ENCODE measurements around the gene ITGA11. TPM values are rescaled to one million over a fixed set of nuclear protein-coding genes. Genes with fewer than 3 reads are reported as not detected.

The ITGA11 gene
- total and polyA plus RNA-seq, 2 experiments from 2014 or later: 0.03 to 0.40 TPM

DNA sequence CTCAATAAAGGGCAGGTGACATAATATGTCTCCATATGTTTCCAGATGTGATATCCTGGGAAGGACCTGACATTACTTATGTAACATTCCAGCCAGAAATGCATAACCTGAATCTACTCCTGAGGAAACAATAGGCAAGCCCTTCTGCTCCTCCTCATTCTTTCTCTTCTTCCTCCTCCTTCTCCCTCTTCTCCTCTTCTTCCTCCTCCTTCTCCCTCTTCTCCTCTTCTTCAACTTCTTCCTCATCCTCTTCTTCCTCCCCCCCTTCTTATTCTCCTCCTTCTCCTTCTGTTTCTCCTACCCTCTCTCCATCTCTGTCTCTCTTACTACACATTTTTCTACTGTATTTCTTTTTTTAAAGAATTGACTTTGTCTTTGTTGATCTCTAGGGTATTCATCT is 43.5 kb upstream of the ITGA11 start (continued):
- TF ChIP-seq, protein P1, sequence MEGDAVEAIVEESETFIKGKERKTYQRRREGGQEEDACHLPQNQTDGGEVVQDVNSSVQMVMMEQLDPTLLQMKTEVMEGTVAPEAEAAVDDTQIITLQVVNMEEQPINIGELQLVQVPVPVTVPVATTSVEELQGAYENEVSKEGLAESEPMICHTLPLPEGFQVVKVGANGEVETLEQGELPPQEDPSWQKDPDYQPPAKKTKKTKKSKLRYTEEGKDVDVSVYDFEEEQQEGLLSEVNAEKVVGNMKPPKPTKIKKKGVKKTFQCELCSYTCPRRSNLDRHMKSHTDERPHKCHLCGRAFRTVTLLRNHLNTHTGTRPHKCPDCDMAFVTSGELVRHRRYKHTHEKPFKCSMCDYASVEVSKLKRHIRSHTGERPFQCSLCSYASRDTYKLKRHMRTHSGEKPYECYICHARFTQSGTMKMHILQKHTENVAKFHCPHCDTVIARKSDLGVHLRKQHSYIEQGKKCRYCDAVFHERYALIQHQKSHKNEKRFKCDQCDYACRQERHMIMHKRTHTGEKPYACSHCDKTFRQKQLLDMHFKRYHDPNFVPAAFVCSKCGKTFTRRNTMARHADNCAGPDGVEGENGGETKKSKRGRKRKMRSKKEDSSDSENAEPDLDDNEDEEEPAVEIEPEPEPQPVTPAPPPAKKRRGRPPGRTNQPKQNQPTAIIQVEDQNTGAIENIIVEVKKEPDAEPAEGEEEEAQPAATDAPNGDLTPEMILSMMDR (conservative IDR thresholded peaks at IDR 0.05; ENCODE audit: low read depth in 2 of 2): no peak

DNA sequence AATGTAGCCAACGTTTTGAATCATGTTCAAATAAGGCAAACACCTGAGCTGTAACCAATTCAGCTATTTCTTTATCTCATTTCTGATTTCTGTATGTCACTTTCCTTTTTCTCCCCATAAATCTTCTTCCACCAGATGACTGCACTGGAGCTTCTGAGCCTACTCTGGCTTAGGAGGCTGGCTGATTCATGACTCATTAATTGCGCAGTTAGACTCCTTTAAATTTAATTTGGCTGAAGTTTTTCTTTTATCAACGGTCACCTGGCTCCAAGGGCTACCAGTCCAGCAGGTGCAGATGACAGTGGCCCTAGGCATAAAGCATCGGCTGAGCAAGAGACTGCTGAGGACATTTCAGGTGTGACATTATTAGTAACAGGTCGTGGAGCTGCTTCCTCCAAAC is 39.6 kb upstream of the ITGA11 start:
- H3K4me3 Mint-ChIP-seq: no peak overlapping the region
- Histone ChIP-seq H3K4me1 (ENCODE audit: insufficient read depth) (no peaks in the 10 kb centered on the region), H3K27me3 (ENCODE audit: insufficient read depth) (no peaks in the 10 kb centered on the region), H3K36me3 (ENCODE audit: insufficient read depth) (no peaks in the 10 kb centered on the region), H3K4me3 (no peak overlapping the region), H3F3A (replicated peaks; ENCODE audit: low read depth) (no peaks in the 10 kb centered on the region), H3K79me2 (replicated peaks; ENCODE audit: insufficient read depth) (no peaks in the 10 kb centered on the region), H3K9me2 (ENCODE audit: insufficient read depth) (no peaks in the 10 kb centered on the region), H3K4me2 (no peak overlapping the region), H3K27ac (ENCODE audit: low read depth) (no peak overlapping the region), H4K20me1 (replicated peaks; ENCODE audit: insufficient read depth) (no peaks in the 10 kb centered on the region), H2AFZ (no peak overlapping the region)
- H3K36me3 Mint-ChIP-seq (ENCODE audit: low read depth): no peaks in the 10 kb centered on the region
- ATAC-seq (no peak), DNase-seq (ENCODE audit: low spot score) (no peak)
- peaks cover 6% of the 10 kb centered on the region for H3K27me3 Mint-ChIP-seq (ENCODE audit: insufficient read depth, low read depth, poor library complexity)
- TF ChIP-seq ZNF114 (CRISPR knock-in tag; IDR thresholded peaks at IDR 0.05) (no peak), EZH2phosphoT487 (IDR thresholded peaks at IDR 0.05; ENCODE audit: unreplicated experiment) (no peak), POLR2AphosphoS5 (IDR thresholded peaks at IDR 0.05; ENCODE audit: low read depth) (no peak), EZH2 (IDR thresholded peaks at IDR 0.05; ENCODE audit: low read depth, unreplicated experiment) (no peak)
- TF ChIP-seq, protein P2, sequence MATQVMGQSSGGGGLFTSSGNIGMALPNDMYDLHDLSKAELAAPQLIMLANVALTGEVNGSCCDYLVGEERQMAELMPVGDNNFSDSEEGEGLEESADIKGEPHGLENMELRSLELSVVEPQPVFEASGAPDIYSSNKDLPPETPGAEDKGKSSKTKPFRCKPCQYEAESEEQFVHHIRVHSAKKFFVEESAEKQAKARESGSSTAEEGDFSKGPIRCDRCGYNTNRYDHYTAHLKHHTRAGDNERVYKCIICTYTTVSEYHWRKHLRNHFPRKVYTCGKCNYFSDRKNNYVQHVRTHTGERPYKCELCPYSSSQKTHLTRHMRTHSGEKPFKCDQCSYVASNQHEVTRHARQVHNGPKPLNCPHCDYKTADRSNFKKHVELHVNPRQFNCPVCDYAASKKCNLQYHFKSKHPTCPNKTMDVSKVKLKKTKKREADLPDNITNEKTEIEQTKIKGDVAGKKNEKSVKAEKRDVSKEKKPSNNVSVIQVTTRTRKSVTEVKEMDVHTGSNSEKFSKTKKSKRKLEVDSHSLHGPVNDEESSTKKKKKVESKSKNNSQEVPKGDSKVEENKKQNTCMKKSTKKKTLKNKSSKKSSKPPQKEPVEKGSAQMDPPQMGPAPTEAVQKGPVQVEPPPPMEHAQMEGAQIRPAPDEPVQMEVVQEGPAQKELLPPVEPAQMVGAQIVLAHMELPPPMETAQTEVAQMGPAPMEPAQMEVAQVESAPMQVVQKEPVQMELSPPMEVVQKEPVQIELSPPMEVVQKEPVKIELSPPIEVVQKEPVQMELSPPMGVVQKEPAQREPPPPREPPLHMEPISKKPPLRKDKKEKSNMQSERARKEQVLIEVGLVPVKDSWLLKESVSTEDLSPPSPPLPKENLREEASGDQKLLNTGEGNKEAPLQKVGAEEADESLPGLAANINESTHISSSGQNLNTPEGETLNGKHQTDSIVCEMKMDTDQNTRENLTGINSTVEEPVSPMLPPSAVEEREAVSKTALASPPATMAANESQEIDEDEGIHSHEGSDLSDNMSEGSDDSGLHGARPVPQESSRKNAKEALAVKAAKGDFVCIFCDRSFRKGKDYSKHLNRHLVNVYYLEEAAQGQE (IDR thresholded peaks at IDR 0.05; ENCODE audit: unreplicated experiment): no peak
- TF ChIP-seq, protein P1 (conservative IDR thresholded peaks at IDR 0.05; ENCODE audit: low read depth in 2 of 2): no peak
- H3K9me3 Mint-ChIP-seq: no peaks in the 10 kb centered on the region
- no peaks in the 10 kb centered on the region for H3K4me1 Mint-ChIP-seq
- no peak overlapping the region for H3K27ac Mint-ChIP-seq

Data from GM23338 (cell line).